ENCODE results near the gene PPP2R5C. TPM values are rescaled to one million over a fixed set of nuclear protein-coding genes. Genes with fewer than 3 reads are reported as not detected.
"Not testable (repeated sequence)": the region's sequence is repeated elsewhere in the genome, so short reads cannot be mapped to it uniquely, and the experiment has no call there.

Gene PPP2R5C
- total RNA-seq, 1 experiment from 2014 or later = 301 TPM

DNA sequence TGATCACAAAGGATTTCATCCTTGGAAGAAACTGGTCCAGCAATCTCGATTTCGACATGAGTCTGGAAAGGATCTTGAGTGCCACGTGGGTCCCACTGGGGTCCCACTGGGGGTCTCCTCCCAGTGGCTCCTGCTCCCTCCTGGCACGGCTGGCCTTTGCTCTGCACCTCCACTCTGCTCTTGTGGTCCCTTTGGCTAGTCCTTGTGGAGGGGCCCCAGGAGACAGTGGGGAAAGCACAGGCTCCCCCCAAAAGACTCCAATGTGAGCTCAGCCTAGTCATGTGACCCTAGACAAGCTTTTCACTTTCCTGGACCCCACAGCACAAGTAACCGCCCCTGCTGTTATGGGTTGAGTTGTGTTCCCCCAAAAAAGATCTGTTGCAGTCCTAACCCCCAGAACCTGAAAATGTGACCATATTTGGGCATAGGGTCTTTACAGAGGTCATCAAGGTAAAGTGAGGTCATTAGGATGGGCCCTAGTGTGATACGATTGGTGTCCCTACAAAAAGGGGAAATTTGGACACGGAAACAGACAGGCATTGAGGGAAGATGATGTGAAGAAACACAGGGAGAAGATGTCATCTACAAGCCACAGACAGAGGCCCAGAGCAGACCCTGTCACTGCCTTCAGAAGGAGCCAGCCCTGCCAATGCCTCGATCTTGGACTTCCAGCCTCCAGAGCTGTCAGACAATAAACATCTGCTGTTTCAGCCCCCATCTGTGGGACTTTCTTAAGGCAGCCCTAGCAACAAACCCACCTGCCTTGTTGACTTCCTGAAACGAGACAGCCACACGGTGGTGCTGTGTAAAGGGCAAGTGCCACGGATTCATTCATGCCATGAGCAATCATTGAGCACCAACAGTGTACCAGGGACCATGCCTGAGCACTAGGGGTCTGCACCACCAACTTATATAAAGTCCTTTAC, 23.8 kb upstream of the PPP2R5C start:
- no peak overlapping the region for H3K4me2 ChIP-seq (ENCODE audit: low read depth, low read length, poor library complexity, severe bottlenecking)
- H3K4me1 ChIP-seq (ENCODE audit: low read length) = peaks cover 3% of the 10 kb centered on the region; the same call in 1 of the 2 replicates
- no peak overlapping the region for H3K9ac ChIP-seq (ENCODE audit: low read length)
- no peak overlapping the region for H3K27ac ChIP-seq (ENCODE audit: low read length)
- no peaks in the 10 kb centered on the region for H3K79me2 ChIP-seq (ENCODE audit: low read length)
- H3K4me3 ChIP-seq (ENCODE audit: low read length) = no peak overlapping the region
- H3K9me3 ChIP-seq (ENCODE audit: low read length) = peaks cover 5% of the 10 kb centered on the region; the same call in 1 of the 2 replicates
- no peaks in the 10 kb centered on the region; the same call in 1 of the 2 replicates for H3K36me3 ChIP-seq (ENCODE audit: insufficient read depth, low read length)
- no peaks in the 10 kb centered on the region; the same call in 1 of the 2 replicates for H3K27me3 ChIP-seq (ENCODE audit: low read length)
- H3K9me2 ChIP-seq (replicated peaks; ENCODE audit: insufficient read depth, low read length) = no peaks in the 10 kb centered on the region
- H2AFZ ChIP-seq (ENCODE audit: low read length) = peak overlapping the region; percentile 38; the same call in 1 of the 2 replicates
- H4K20me1 ChIP-seq (ENCODE audit: insufficient read depth, low read depth, low read length) = no peaks in the 10 kb centered on the region
- peak; percentile 65 for DNase-seq

DNA sequence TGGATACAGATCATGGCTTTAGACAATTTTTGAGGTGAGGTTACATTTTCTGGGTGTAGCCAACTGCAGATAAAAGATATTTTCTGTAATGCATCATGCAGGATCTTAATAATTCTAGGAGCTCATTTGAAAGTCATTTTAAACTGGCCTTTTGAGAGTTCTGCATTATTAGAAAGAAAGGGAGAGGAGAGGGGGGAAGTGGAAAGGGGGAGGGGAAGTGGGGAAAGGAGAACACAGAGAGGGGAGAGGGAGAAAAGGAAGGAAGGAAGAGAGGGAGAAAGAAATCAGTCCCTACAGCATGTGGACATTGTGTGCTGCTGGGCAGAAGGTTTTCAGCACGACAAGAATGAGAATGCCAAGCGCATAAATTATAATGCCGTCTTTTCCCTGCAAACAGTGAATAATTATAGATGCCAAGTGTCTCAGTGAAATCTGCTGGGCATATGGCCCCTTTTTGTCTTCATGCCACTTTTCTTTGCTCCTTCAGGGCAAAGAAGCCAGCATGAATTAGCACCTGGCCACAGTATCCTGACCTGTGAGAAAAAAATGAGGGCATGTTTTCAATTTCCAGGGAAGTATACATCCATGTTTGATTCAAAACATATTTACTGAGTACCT, 22.7 kb upstream of the PPP2R5C start:
- Histone ChIP-seq H4K20me1 (ENCODE audit: insufficient read depth, low read depth, low read length) (no peaks in the 10 kb centered on the region), H3K27ac (ENCODE audit: low read length) (no peak overlapping the region), H3K9me3 (ENCODE audit: low read length) (peaks cover 5% of the 10 kb centered on the region; the same call in 1 of the 2 replicates), H3K4me2 (ENCODE audit: low read depth, low read length, poor library complexity, severe bottlenecking) (no peak overlapping the region), H3K4me1 (ENCODE audit: low read length) (peaks cover 3% of the 10 kb centered on the region; the same call in 1 of the 2 replicates), H3K9ac (ENCODE audit: low read length) (no peak overlapping the region), H3K27me3 (ENCODE audit: low read length) (no peaks in the 10 kb centered on the region; the same call in 1 of the 2 replicates), H3K36me3 (ENCODE audit: insufficient read depth, low read length) (no peaks in the 10 kb centered on the region; the same call in 1 of the 2 replicates), H3K4me3 (ENCODE audit: low read length) (no peak overlapping the region), H3K9me2 (replicated peaks; ENCODE audit: insufficient read depth, low read length) (no peaks in the 10 kb centered on the region), H3K79me2 (ENCODE audit: low read length) (no peaks in the 10 kb centered on the region), H2AFZ (ENCODE audit: low read length) (no peak overlapping the region)
- DNase-seq = no peak

DNA sequence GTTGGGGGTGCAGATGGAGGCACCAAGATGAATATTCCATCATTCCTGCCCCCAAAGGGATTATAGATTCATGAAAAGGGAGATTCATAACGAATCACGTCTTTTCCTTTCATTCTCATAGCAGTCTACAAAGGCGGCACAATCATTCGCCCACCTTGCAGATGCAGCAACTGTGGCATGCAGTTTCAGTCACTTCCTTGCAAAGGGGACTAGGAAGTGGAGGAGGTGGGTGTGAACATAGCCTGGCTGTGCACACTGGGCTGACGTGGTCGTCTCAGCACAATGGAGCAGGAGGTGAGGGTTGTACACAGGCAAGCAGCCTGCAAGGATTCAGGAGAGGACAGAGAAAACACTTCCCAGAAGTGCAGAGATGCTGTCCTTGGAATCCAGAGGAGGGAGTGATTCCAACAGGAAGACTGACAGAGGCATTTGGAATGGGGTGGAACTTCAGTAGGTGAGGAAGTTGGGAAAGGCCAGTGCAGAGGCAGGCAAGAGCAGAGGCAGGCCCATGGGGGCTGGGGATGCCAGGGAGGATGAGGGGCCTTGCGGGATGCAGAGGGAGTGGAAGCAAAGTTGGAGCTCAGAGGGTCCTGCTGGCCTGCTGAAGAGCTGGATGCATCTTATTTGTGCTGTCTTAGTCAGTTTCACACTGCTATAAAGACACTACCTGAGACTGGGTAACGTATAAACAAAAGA, 21.9 kb upstream of the PPP2R5C start:
- Histone ChIP-seq H3K4me3 (ENCODE audit: low read length) (no peak overlapping the region), H3K4me1 (ENCODE audit: low read length) (peaks cover 3% of the 10 kb centered on the region; the same call in 1 of the 2 replicates), H3K27me3 (ENCODE audit: low read length) (no peaks in the 10 kb centered on the region; the same call in 1 of the 2 replicates), H3K9me3 (ENCODE audit: low read length) (peaks cover 5% of the 10 kb centered on the region; the same call in 1 of the 2 replicates), H3K79me2 (ENCODE audit: low read length) (no peaks in the 10 kb centered on the region), H3K9me2 (replicated peaks; ENCODE audit: insufficient read depth, low read length) (no peaks in the 10 kb centered on the region), H3K4me2 (ENCODE audit: low read depth, low read length, poor library complexity, severe bottlenecking) (no peak overlapping the region), H2AFZ (ENCODE audit: low read length) (no peak overlapping the region), H3K27ac (ENCODE audit: low read length) (no peak overlapping the region), H3K36me3 (ENCODE audit: insufficient read depth, low read length) (no peaks in the 10 kb centered on the region; the same call in 1 of the 2 replicates), H4K20me1 (ENCODE audit: insufficient read depth, low read depth, low read length) (no peaks in the 10 kb centered on the region), H3K9ac (ENCODE audit: low read length) (no peak overlapping the region)
- no peak for DNase-seq

- Histone ChIP-seq H2AFZ (ENCODE audit: low read length) (no peak overlapping the region), H3K27ac (ENCODE audit: low read length) (no peak overlapping the region), H3K4me2 (ENCODE audit: low read depth, low read length, poor library complexity, severe bottlenecking) (no peak overlapping the region), H4K20me1 (ENCODE audit: insufficient read depth, low read depth, low read length) (no peaks in the 10 kb centered on the region), H3K4me3 (ENCODE audit: low read length) (no peak overlapping the region), H3K9ac (ENCODE audit: low read length) (no peak overlapping the region), H3K9me2 (replicated peaks; ENCODE audit: insufficient read depth, low read length) (no peaks in the 10 kb centered on the region), H3K79me2 (ENCODE audit: low read length) (no peaks in the 10 kb centered on the region), H3K4me1 (ENCODE audit: low read length) (peaks cover 3% of the 10 kb centered on the region; the same call in 1 of the 2 replicates), H3K9me3 (ENCODE audit: low read length) (peaks cover 5% of the 10 kb centered on the region; the same call in 1 of the 2 replicates), H3K27me3 (ENCODE audit: low read length) (no peaks in the 10 kb centered on the region; the same call in 1 of the 2 replicates), H3K36me3 (ENCODE audit: insufficient read depth, low read length) (no peaks in the 10 kb centered on the region; the same call in 1 of the 2 replicates)
- no peak for DNase-seq
These were observed 20.5 kb upstream of the PPP2R5C start for GRCh38 chr14:101740981-101741380.

DNA sequence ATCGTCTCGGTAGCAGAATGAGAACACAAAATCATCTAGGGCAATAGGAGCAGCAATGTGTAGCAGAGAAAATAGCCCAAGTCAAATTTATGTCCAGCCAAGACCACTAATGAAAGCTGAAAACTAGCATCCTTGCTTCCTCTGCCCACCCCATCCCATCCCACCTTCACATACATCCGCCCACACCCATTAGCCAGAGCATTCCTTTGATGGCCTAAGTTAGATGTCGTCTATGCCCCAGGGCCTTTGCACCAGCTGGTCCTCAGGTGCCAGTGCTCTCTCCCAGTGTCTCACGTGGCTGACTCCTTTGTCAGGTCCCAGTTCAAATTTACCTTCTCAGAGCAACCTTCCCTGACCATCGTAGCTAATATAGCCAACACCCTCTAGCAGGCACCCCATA, 17.8 kb upstream of the PPP2R5C start:
- no peak for DNase-seq
- Histone ChIP-seq H3K9me3 (ENCODE audit: low read length) (peaks cover 5% of the 10 kb centered on the region; the same call in 1 of the 2 replicates), H3K9me2 (replicated peaks; ENCODE audit: insufficient read depth, low read length) (no peaks in the 10 kb centered on the region), H3K27me3 (ENCODE audit: low read length) (no peaks in the 10 kb centered on the region; the same call in 1 of the 2 replicates), H3K79me2 (ENCODE audit: low read length) (no peaks in the 10 kb centered on the region), H2AFZ (ENCODE audit: low read length) (no peak overlapping the region), H3K36me3 (ENCODE audit: insufficient read depth, low read length) (no peaks in the 10 kb centered on the region; the same call in 1 of the 2 replicates), H3K4me2 (ENCODE audit: low read depth, low read length, poor library complexity, severe bottlenecking) (no peak overlapping the region), H3K9ac (ENCODE audit: low read length) (no peak overlapping the region), H4K20me1 (ENCODE audit: insufficient read depth, low read depth, low read length) (no peaks in the 10 kb centered on the region), H3K4me1 (ENCODE audit: low read length) (no peaks in the 10 kb centered on the region), H3K4me3 (ENCODE audit: low read length) (no peak overlapping the region), H3K27ac (ENCODE audit: low read length) (no peak overlapping the region)

- not testable (repeated sequence) for H4K20me1 ChIP-seq (ENCODE audit: insufficient read depth, low read depth, low read length); H3K9me3 ChIP-seq (ENCODE audit: low read length); H3K4me2 ChIP-seq (ENCODE audit: low read depth, low read length, poor library complexity, severe bottlenecking); H3K36me3 ChIP-seq (ENCODE audit: insufficient read depth, low read length); H3K79me2 ChIP-seq (ENCODE audit: low read length); H3K9ac ChIP-seq (ENCODE audit: low read length); H3K4me1 ChIP-seq (ENCODE audit: low read length); H2AFZ ChIP-seq (ENCODE audit: low read length); H3K9me2 ChIP-seq (replicated peaks; ENCODE audit: insufficient read depth, low read length); H3K4me3 ChIP-seq (ENCODE audit: low read length); H3K27me3 ChIP-seq (ENCODE audit: low read length); H3K27ac ChIP-seq (ENCODE audit: low read length); DNase-seq
These were observed 17.1 kb upstream of the PPP2R5C start for GRCh38 chr14:101744382-101744781.

- not testable (repeated sequence) for H3K4me2 ChIP-seq (ENCODE audit: low read depth, low read length, poor library complexity, severe bottlenecking); H3K4me3 ChIP-seq (ENCODE audit: low read length)
These were observed 11.8 kb upstream of the PPP2R5C start for GRCh38 chr14:101749756-101750155.

More at GRCh38 chr14:101749756-101750155, 11.8 kb upstream of the PPP2R5C start:
- H3K9me2 ChIP-seq (replicated peaks; ENCODE audit: insufficient read depth, low read length); H3K27ac ChIP-seq (ENCODE audit: low read length); H2AFZ ChIP-seq (ENCODE audit: low read length); H3K9ac ChIP-seq (ENCODE audit: low read length); DNase-seq; H3K27me3 ChIP-seq (ENCODE audit: low read length); H3K36me3 ChIP-seq (ENCODE audit: insufficient read depth, low read length); H3K4me1 ChIP-seq (ENCODE audit: low read length); H4K20me1 ChIP-seq (ENCODE audit: insufficient read depth, low read depth, low read length); H3K9me3 ChIP-seq (ENCODE audit: low read length); H3K79me2 ChIP-seq (ENCODE audit: low read length): not testable (repeated sequence)
